OCI-LY7 (cell line): Measurements from ENCODE around the gene UBE2U. TPM values are rescaled to one million over a fixed set of nuclear protein-coding genes. Genes with fewer than 3 reads are reported as not detected.

Experiments
- BruUV-seq: library from RNA; stranded (reverse); fragments of 400-500 nt; replicated peaks from 2 replicates; lab custom pipeline; 2021; lab: Mats Ljungman, UMichigan
- CTCF ChIA-PET: fragments of 300-600 bp; sonication (Branson Sonifier 250); formaldehyde crosslinking; loops from one replicate; lab custom pipeline; 2022; ENCODE audit warnings: antibody characterized with exemption; ENCODE audit not compliant: unreplicated experiment; lab: Charles Lee
- POLR2A ChIA-PET: fragments of 300-600 bp; sonication (Branson Sonifier 250); formaldehyde crosslinking; loops from one replicate; lab custom pipeline; 2022; ENCODE audit warnings: antibody characterized with exemption; lab: Charles Lee
- DNase-seq: peaks from one replicate; pipeline ENCODE4 v3.0.0-alpha.2; 2015; ENCODE audit warnings: low spot score
- H2AFZ ChIP-seq: fragments of 200-600 bp; sonication (generic), shearing (Covaris generic); 2 replicates; pipeline ENCODE4 v1.6.1; 2014; ENCODE audit warnings: mild to moderate bottlenecking, antibody characterized with exemption, low read length, moderate library complexity
- H3K27ac ChIP-seq: fragments of 200-600 bp; sonication (generic); 2 replicates; pipeline ENCODE4 v1.5.1; 2014; ENCODE audit warnings: mixed run types, low read depth, mild to moderate bottlenecking, moderate library complexity, low read length, inconsistent platforms; ENCODE audit not compliant: poor library complexity, severe bottlenecking
- H3K36me3 ChIP-seq: fragments of 200-600 bp; sonication (generic); 2 replicates; pipeline ENCODE4 v1.6.1; 2014; ENCODE audit warnings: mild to moderate bottlenecking, antibody characterized with exemption, low read length, moderate library complexity, mixed read lengths; ENCODE audit not compliant: insufficient read depth
- H3K4me1 ChIP-seq: fragments of 200-600 bp; sonication (generic); 2 replicates; pipeline ENCODE4 v1.5.1; 2014; ENCODE audit warnings: mild to moderate bottlenecking, low read length; ENCODE audit not compliant: insufficient read depth, poor library complexity, severe bottlenecking
- H3K4me2 ChIP-seq: fragments of 200-600 bp; sonication (generic); 2 replicates; pipeline ENCODE4 v1.6.1; 2014; ENCODE audit warnings: mild to moderate bottlenecking, low read length
- H3K4me3 ChIP-seq: fragments of 200-600 bp; sonication (generic); 2 replicates; pipeline ENCODE4 v1.5.1; 2014; ENCODE audit warnings: mild to moderate bottlenecking, low read depth, low read length; ENCODE audit not compliant: poor library complexity, severe bottlenecking
- H3K79me2 ChIP-seq: fragments of 200-600 bp; sonication (generic); 2 replicates; pipeline ENCODE4 v1.6.1; 2016; ENCODE audit warnings: low read depth, mild to moderate bottlenecking, low read length, moderate library complexity, mixed read lengths; ENCODE audit not compliant: insufficient read depth
- H3K9me2 ChIP-seq: fragments of 200-600 bp; sonication (generic); 2 replicates; pipeline ENCODE4 v1.6.1; 2016; ENCODE audit warnings: mild to moderate bottlenecking, low read length, mixed read lengths; ENCODE audit not compliant: insufficient read depth
- H3K9me3 ChIP-seq: fragments of 200-600 bp; sonication (generic); 2 replicates; pipeline ENCODE4 v1.6.1; 2014; ENCODE audit warnings: mild to moderate bottlenecking, mixed run types, low read length, mixed read lengths
- H4K20me1 ChIP-seq: fragments of 200-600 bp; sonication (generic); 2 replicates; pipeline ENCODE4 v1.6.1; 2014; ENCODE audit warnings: mild to moderate bottlenecking, antibody characterized with exemption, low read length, moderate library complexity, mixed read lengths; ENCODE audit not compliant: insufficient read depth
- CTCF ChIP-seq: fragments of 200-600 bp; sonication (generic); conservative IDR thresholded peaks from 2 replicates; pipeline ENCODE4 v1.5.1; 2014; ENCODE audit warnings: mild to moderate bottlenecking, antibody characterized with exemption, low read length, moderate library complexity, mixed read lengths
- EZH2phosphoT487 ChIP-seq: fragments of 200-600 bp; sonication (generic); IDR thresholded peaks from 2 replicates; pipeline ENCODE4 v1.6.1; 2018; ENCODE audit warnings: low read depth, borderline replicate concordance, mild to moderate bottlenecking, mixed run types, antibody characterized with exemption, low read length, moderate library complexity, mixed read lengths
- intact Hi-C: fragments of 100-400 bp; cut with micrococcal nuclease; formaldehyde crosslinking; loops from one replicate; pipeline ENCODE4 v1.10.0; 2022; ENCODE audit not compliant: unreplicated experiment
- total RNA-seq, 2 experiments: library from RNA; depleted of rRNA in 1 of 2; stranded (reverse); fragments of >200 nt in 1 of 2; shearing (Covaris generic) in 1 of 2; gene quantifications; 2 replicates each; pipeline ENCODE4 v1.2.3, GENCODE V29; 2014 to 2022

The UBE2U gene
- total RNA-seq, 2 experiments from 2014 or later: not detected

GRCh38 chr1:64312431-64312830, 109.0 kb downstream of the UBE2U start:
- DNase-seq: no peak
- Histone ChIP-seq H3K9me2 (no peaks in the 10 kb centered on the region), H3K27ac (no peak overlapping the region), H3K4me3 (no peak overlapping the region), H4K20me1 (no peaks in the 10 kb centered on the region), H3K9me3 (no peaks in the 10 kb centered on the region), H3K4me1 (no peaks in the 10 kb centered on the region), H3K79me2 (no peaks in the 10 kb centered on the region), H3K4me2 (no peak overlapping the region), H2AFZ (no peak overlapping the region), H3K36me3 (no peaks in the 10 kb centered on the region)
- CTCF ChIA-PET: no interaction called here
- intact Hi-C loops: no loop called here
- POLR2A ChIA-PET: no interaction called here
- TF ChIP-seq CTCF: no peak
- no peak for TF ChIP-seq EZH2phosphoT487
- no TSS peak for BruUV-seq

GRCh38 chr1:64315402-64315801, 112.0 kb downstream of the UBE2U start:
- Histone ChIP-seq H2AFZ (no peak overlapping the region), H3K9me3 (no peaks in the 10 kb centered on the region), H3K27ac (no peak overlapping the region), H3K4me3 (no peak overlapping the region), H3K79me2 (no peaks in the 10 kb centered on the region), H4K20me1 (no peaks in the 10 kb centered on the region), H3K36me3 (no peaks in the 10 kb centered on the region), H3K9me2 (no peaks in the 10 kb centered on the region), H3K4me1 (no peaks in the 10 kb centered on the region), H3K4me2 (no peak overlapping the region)
- CTCF ChIA-PET: no interaction called here
- intact Hi-C loops: no loop called here
- no TSS peak for BruUV-seq
- POLR2A ChIA-PET: interaction anchor here (0.8 kb wide), 1 partner anchor 11 kb away, joined by 3 read pairs; no protein-coding TSS in a partner anchor
- no peak for DNase-seq
- no peak for TF ChIP-seq EZH2phosphoT487
- no peak for TF ChIP-seq CTCF
